Measurements from ENCODE around the gene SKOR2. TPM values are rescaled to one million over a fixed set of nuclear protein-coding genes. Genes with fewer than 3 reads are reported as not detected.

SKOR2 gene, protein sequence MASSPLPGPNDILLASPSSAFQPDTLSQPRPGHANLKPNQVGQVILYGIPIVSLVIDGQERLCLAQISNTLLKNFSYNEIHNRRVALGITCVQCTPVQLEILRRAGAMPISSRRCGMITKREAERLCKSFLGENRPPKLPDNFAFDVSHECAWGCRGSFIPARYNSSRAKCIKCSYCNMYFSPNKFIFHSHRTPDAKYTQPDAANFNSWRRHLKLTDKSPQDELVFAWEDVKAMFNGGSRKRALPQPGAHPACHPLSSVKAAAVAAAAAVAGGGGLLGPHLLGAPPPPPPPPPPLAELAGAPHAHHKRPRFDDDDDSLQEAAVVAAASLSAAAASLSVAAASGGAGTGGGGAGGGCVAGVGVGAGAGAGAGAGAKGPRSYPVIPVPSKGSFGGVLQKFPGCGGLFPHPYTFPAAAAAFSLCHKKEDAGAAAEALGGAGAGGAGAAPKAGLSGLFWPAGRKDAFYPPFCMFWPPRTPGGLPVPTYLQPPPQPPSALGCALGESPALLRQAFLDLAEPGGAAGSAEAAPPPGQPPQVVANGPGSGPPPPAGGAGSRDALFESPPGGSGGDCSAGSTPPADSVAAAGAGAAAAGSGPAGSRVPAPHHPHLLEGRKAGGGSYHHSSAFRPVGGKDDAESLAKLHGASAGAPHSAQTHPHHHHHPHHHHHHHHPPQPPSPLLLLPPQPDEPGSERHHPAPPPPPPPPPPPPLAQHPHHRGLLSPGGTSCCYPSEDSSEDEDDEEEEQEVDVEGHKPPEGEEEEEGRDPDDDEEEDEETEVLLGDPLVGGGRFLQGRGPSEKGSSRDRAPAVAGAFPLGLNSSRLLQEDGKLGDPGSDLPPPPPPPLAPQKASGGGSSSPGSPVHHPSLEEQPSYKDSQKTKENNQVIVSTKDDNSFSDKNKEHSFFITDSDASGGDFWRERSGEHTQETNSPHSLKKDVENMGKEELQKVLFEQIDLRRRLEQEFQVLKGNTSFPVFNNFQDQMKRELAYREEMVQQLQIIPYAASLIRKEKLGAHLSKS
- not detected in 2 replicates for total RNA-seq

DNA sequence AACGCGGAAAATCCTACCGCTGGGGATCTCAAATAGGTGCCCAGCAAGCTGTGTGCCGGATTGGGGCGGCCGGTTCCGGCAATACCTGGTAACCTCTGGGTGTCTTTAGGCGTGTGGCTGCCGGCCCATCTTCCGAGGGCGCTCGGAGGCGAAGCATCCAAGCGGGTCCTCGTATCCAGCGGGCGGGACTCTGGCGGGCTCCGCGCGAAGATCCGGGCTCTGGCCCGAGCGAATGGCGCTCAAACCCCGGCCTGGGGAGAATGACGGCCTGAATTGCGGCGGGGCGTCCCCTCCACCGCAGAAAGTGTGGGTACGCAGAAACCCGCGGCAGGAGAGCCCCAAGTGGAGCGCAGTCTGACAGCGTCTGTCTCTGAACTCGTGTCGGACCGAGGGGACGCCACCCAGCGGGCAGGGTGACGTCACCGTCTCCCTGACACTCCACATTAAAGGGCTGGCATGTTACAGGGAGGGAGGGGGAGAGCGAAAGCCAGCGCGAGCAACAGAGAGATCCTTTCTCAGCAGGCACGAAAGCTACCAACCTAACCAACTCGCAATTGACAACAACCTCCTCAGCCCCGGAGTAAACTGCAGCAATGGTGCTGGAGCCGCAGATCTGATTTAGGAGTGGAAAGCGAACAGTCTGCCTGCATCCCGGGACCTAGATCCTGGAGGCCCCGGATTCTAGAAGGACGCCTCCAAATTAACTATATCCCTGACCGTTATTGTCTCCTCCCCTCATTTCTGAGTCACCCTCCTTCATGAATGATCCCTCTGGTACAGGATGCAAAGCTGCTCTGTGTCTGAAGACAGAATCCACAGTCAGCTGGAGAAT is at the start of gene SKOR2:
Gene SKOR2 (minus strand): TSS at position 372 of the 832 bp plus-strand sequence. CDS start 2,477 bp downstream, outside the sequence.

DNA sequence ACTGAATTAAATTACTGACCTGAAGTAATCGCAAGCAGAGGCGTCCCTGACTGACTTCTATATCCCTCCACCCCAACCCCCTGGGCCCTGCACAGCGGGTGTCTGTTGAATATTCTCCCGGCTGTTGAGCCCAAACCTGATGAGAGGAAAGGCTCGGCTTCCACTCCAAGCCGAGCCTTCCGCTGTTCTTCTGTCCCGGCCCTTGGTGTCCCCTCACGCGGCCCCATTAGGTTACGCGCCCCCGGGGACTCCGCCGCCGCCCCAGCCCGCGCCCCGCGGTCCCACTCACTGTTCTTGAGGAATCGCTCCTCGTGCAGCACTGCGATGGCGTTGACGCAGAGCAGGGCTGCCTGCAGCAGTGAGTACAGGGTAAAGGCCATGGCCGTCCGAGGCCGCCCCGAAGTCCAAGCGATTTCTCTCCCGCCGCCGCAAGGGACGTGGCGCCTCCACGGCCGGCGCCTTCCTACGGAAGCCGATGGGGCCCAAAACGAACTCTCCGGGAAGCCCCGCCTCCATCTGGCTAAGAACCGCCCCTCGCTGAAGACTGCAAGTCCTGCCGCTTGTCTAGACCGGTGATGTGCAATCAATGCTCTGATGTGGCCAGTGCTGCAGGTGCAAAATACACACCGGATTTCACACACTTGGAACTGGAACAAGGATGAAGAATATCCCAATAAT is 75.4 kb downstream of the SKOR2 start, which contains the start of gene IER3IP1:
Gene IER3IP1 (minus strand): TSS at position 467 of the 678 bp plus-strand sequence. CDS start 87 bp downstream, at position 380.

Other genes starting within 250 kb of the SKOR2 start
- gene ELOA2, start 216.0 kb downstream of the SKOR2 start, total RNA-seq: not detected in 2 replicates
- 16.1 and 16.9 TPM in 2 replicates for gene HDHD2, start 101.2 kb downstream of the SKOR2 start, total RNA-seq
- 20.1 and 20.4 TPM in 2 replicates for gene IER3IP1, start 75.3 kb downstream of the SKOR2 start, total RNA-seq

All from epithelial cell of alveolus of lung (primary cell).